IMR-90 (cell line): ENCODE data around the gene KXD1. TPM values are rescaled to one million over a fixed set of nuclear protein-coding genes. Genes with fewer than 3 reads are reported as not detected.

Experiments
- ATAC-seq: fragments of 200-7000 bp; cut with Tn5 transposase; 2 replicates; pipeline ENCODE4 v1.9.1; 2020; ENCODE audit warnings: low read depth, mild to moderate bottlenecking, moderate library complexity
- BruUV-seq: library from RNA; stranded (reverse); fragments of 400-500 nt; replicated peaks from 2 replicates; lab custom pipeline; 2021; lab: Mats Ljungman, UMichigan
- CTCF ChIA-PET: fragments of 300-600 bp; formaldehyde crosslinking; extraction: SDS; loops from one replicate; lab custom pipeline; 2021; ENCODE audit warnings: antibody characterized with exemption; lab: Yijun Ruan, JAX
- POLR2A ChIA-PET: fragments of 300-600 bp; sonication (Branson Sonifier 250); formaldehyde crosslinking; loops from one replicate; lab custom pipeline; 2022; ENCODE audit warnings: antibody characterized with exemption; ENCODE audit not compliant: unreplicated experiment; lab: Charles Lee
- DNase-seq: peaks from one replicate; pipeline ENCODE4 v3.0.0; 2013
- H2AFZ ChIP-seq: replicated peaks from 2 replicates; pipeline ENCODE3; 2013; ENCODE audit warnings: low read length, mild to moderate bottlenecking; ENCODE audit not compliant: poor library complexity
- H2AK5ac ChIP-seq: 2 replicates; pipeline ENCODE4 v1.6.1; 2013; ENCODE audit warnings: low read depth, low read length, inconsistent platforms
- H2AK9ac ChIP-seq: replicated peaks from 2 replicates; pipeline ENCODE3; 2013; ENCODE audit warnings: mild to moderate bottlenecking, low read depth, low read length, moderate library complexity; ENCODE audit not compliant: poor library complexity
- H2BK120ac ChIP-seq: 2 replicates; pipeline ENCODE4 v1.6.1; 2013; ENCODE audit warnings: low read depth, low read length, inconsistent platforms
- H2BK15ac ChIP-seq: 3 replicates; pipeline ENCODE4 v1.6.1; 2013; ENCODE audit warnings: low read depth, low read length, inconsistent platforms
- H2BK20ac ChIP-seq: 2 replicates; pipeline ENCODE4 v1.6.1; 2013; ENCODE audit warnings: low read depth, mild to moderate bottlenecking, inconsistent platforms, low read length, moderate library complexity
- H2BK5ac ChIP-seq: 2 replicates; pipeline ENCODE4 v1.6.1; 2013; ENCODE audit warnings: mild to moderate bottlenecking, low read depth, low read length, inconsistent platforms; ENCODE audit not compliant: poor library complexity, severe bottlenecking
- H3K14ac ChIP-seq: replicated peaks from 2 replicates; pipeline ENCODE4 v1.6.1; 2013; ENCODE audit warnings: low read depth, low read length, inconsistent platforms
- H3K18ac ChIP-seq: 2 replicates; pipeline ENCODE4 v1.6.1; 2013; ENCODE audit warnings: low read depth, low read length, control low read depth
- H3K23ac ChIP-seq: 2 replicates; pipeline ENCODE4 v1.6.1; 2013; ENCODE audit warnings: low read depth, low read length, inconsistent platforms
- H3K27ac ChIP-seq: 2 replicates; pipeline ENCODE4 v1.5.1; 2013; ENCODE audit warnings: mild to moderate bottlenecking, control low read depth, low read length; ENCODE audit not compliant: insufficient read depth
- H3K27me3 ChIP-seq: 2 replicates; pipeline ENCODE4 v1.6.1; 2013; ENCODE audit warnings: low read length; ENCODE audit not compliant: control insufficient read depth, insufficient read depth
- H3K36me3 ChIP-seq: 2 replicates; pipeline ENCODE4 v1.6.1; 2013; ENCODE audit warnings: low read length, mixed read lengths; ENCODE audit not compliant: control insufficient read depth, insufficient read depth
- H3K4ac ChIP-seq: 2 replicates; pipeline ENCODE4 v1.6.1; 2013; ENCODE audit warnings: low read depth, low read length, inconsistent platforms
- H3K4me1 ChIP-seq: 2 replicates; pipeline ENCODE4 v1.6.1; 2013; ENCODE audit warnings: low read length, mixed read lengths; ENCODE audit not compliant: control insufficient read depth, insufficient read depth
- H3K4me2 ChIP-seq: 2 replicates; pipeline ENCODE4 v1.6.1; 2013; ENCODE audit warnings: low read depth, mild to moderate bottlenecking, control low read depth, low read length, moderate library complexity
- H3K4me3 ChIP-seq: 2 replicates; pipeline ENCODE4 v1.5.1; 2013; ENCODE audit warnings: low read depth, mild to moderate bottlenecking, control low read depth, low read length, moderate library complexity; ENCODE audit not compliant: insufficient read depth
- H3K56ac ChIP-seq: 2 replicates; pipeline ENCODE4 v1.6.1; 2013; ENCODE audit warnings: low read length, inconsistent platforms; ENCODE audit not compliant: insufficient read depth; ENCODE audit errors: extremely low read depth
- H3K79me1 ChIP-seq, 2 experiments: 2 replicates each; pipeline ENCODE4 v1.6.1; 2013; ENCODE audit warnings: low read length in 2 of 2, inconsistent platforms in 1 of 2, low read depth in 1 of 2
- H3K9ac ChIP-seq: 2 replicates; pipeline ENCODE4 v1.6.1; 2013; ENCODE audit warnings: low read depth, low read length, control low read depth
- H3K9me1 ChIP-seq: 2 replicates; pipeline ENCODE4 v1.6.1; 2013; ENCODE audit warnings: low read length, inconsistent platforms; ENCODE audit not compliant: insufficient read depth
- H3K9me3 ChIP-seq: 2 replicates; pipeline ENCODE4 v1.6.1; 2013; ENCODE audit warnings: low read length; ENCODE audit not compliant: control insufficient read depth, insufficient read depth
- H4K20me1 ChIP-seq: 2 replicates; pipeline ENCODE4 v1.6.1; 2013; ENCODE audit warnings: low read length, inconsistent platforms; ENCODE audit not compliant: insufficient read depth
- H4K5ac ChIP-seq: 2 replicates; pipeline ENCODE4 v1.6.1; 2013; ENCODE audit warnings: mild to moderate bottlenecking, low read depth, low read length, control low read depth
- H4K8ac ChIP-seq, 2 experiments: 2 replicates each; pipeline ENCODE4 v1.6.1; 2013; ENCODE audit warnings: low read depth in 2 of 2, low read length in 2 of 2, control low read depth in 1 of 2, inconsistent platforms in 1 of 2
- H4K91ac ChIP-seq: 2 replicates; pipeline ENCODE4 v1.6.1; 2013; ENCODE audit warnings: low read depth, low read length, inconsistent platforms; ENCODE audit not compliant: insufficient read depth
- BHLHE40 ChIP-seq: fragments of 150-350 bp; IDR thresholded peaks from 2 replicates; pipeline ENCODE4 v1.6.1; 2016; ENCODE audit warnings: mild to moderate bottlenecking, low read depth, low read length
- CEBPB ChIP-seq: IDR thresholded peaks from 2 replicates; pipeline ENCODE4 v1.6.1; 2012; ENCODE audit warnings: low read depth, low read length, improper control_type of control experiment
- CHD1 ChIP-seq: IDR thresholded peaks from 2 replicates; pipeline ENCODE4 v1.6.1; 2012; ENCODE audit warnings: low read depth, low read length, improper control_type of control experiment
- FOS ChIP-seq: fragments of 150-350 bp; IDR thresholded peaks from 2 replicates; pipeline ENCODE4 v1.6.1; 2016; ENCODE audit warnings: low read depth, low read length
- MAZ ChIP-seq: IDR thresholded peaks from 2 replicates; pipeline ENCODE4 v1.6.1; 2012; ENCODE audit warnings: low read depth, mild to moderate bottlenecking, low read length, improper control_type of control experiment, moderate library complexity, borderline replicate concordance
- MXI1 ChIP-seq: IDR thresholded peaks from 2 replicates; pipeline ENCODE4 v1.6.1; 2012; ENCODE audit warnings: low read depth, mild to moderate bottlenecking, low read length, moderate library complexity, borderline replicate concordance
- NFE2L2 ChIP-seq: fragments of 150-350 bp; IDR thresholded peaks from 2 replicates; pipeline ENCODE4 v1.6.1; 2016; ENCODE audit warnings: low read depth, mild to moderate bottlenecking, low read length
- POLR2A ChIP-seq: IDR thresholded peaks from 2 replicates; pipeline ENCODE4 v1.6.1; 2012; ENCODE audit warnings: mild to moderate bottlenecking, low read depth, low read length
- RCOR1 ChIP-seq: IDR thresholded peaks from 2 replicates; pipeline ENCODE4 v1.6.1; 2012; ENCODE audit warnings: mild to moderate bottlenecking, low read length, improper control_type of control experiment; ENCODE audit not compliant: insufficient replicate concordance
- SMC3 ChIP-seq: fragments of 150-350 bp; IDR thresholded peaks from 2 replicates; pipeline ENCODE4 v1.6.1; 2016; ENCODE audit warnings: low read depth, mild to moderate bottlenecking, antibody characterized with exemption, low read length, moderate library complexity
- WGBS, 2 experiments: methylation state at CpG; one replicate each; pipeline versions ENCODE4 v1.1.5 to v1.1.7; 2013; ENCODE audit warnings: missing lambda C conversion rate in 2 of 2; ENCODE audit not compliant: insufficient read length in 1 of 2; ENCODE audit errors: extremely low coverage in 2 of 2; 5-methylcytosine and 5-hydroxymethylcytosine counted together
- dilution Hi-C: fragments of 300-500 bp; cut with HindIII; formaldehyde crosslinking; loops from one replicate; pipeline ENCODE4 v1.14.3; 2018; ENCODE audit warnings: low sequenced_read_pairs; ENCODE audit not compliant: unreplicated experiment
- in situ Hi-C: fragments of 300-500 bp; cut with MboI; formaldehyde crosslinking; loops from 3 replicates; pipeline ENCODE4 v1.14.3; 2019; ENCODE audit warnings: low sequenced_read_pairs, inconsistent platforms, mixed read lengths
- intact Hi-C: fragments of 100-400 bp; cut with micrococcal nuclease; formaldehyde crosslinking; loops from 2 replicates; pipeline ENCODE4 v1.10.0; 2022
- polyA plus RNA-seq, 3 experiments: library from polyadenylated mRNA; depleted of rRNA; stranded (reverse); fragments of >200 nt; gene quantifications; 2 replicates each; pipeline ENCODE4 v1.2.3, GENCODE V29; 2012; ENCODE audit warnings: low replicate concordance in 1 of 3
- total RNA-seq: library from RNA; depleted of rRNA; stranded (reverse); fragments of >200 nt; gene quantifications from 2 replicates; pipeline ENCODE4 v1.2.3, GENCODE V29; 2012
- TF ChIP-seq, protein P1 (sequence below): fragments of 150-350 bp; IDR thresholded peaks from 2 replicates; pipeline ENCODE4 v1.6.1; 2017; ENCODE audit warnings: mild to moderate bottlenecking, antibody characterized with exemption, low read length, low read depth

The KXD1 gene
- total and polyA plus RNA-seq, 2 of the 4 experiments (the other 2 are of a cell fraction), result 66.7 to 196 TPM

DNA sequence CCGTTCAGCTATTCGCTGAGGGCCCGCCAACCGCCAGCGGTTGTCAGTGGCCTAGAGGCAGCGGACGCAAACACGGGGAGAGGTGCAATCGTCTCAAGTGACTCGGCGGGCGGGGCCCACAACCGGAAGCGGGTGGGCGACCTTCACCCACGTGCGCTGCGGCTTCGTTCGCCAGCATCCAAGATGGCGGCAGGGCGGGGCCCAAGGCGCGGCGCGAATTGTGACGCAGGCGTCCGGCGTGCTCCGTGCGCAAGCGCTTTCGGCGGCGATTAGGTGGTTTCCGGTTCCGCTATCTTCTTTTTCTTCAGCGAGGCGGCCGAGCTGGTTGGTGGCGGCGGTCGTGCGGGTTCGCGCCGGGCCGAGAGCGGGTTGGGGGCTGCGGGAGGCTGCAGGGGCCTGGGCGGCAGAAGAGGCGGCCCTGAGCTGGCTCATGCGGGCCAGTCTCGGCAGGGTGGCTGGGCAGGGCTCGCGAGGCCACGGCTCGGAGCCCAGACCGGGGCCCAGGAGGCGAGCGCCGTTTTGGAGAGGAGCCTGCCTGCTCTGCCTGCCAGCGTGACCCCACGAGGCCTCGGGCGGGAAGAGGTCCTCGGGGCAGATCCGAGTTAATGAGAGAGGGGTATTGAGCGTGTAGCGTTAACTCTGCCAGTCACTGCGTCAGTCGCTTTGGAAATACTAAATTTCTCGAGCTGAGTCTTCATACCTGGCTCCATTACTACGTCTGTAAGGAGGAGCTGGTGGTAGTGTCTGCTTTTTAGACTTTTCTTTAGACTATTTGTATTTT, 14.1 kb downstream of the KXD1 start, which contains the start of gene UBA52:
TSS of gene UBA52 (plus strand) at position 294 of the 781 bp plus-strand sequence. CDS start 1,444 bp downstream, outside the sequence.
- peak; percentile 97 for ATAC-seq
- CTCF ChIA-PET, result interaction anchor here (1.5 kb wide), 1 partner anchor 118 kb away, joined by 3 read pairs; no protein-coding TSS in a partner anchor
- peak within 1 kb of the TSS; percentile 97 for H3K4me2 ChIP-seq
- DNase-seq, result peak; percentile 96
- H3K18ac ChIP-seq, result no peak within 1 kb of the TSS
- H2BK15ac ChIP-seq, result peak within 1 kb of the TSS; percentile 49; the same call in 1 of the 3 replicates
- H4K91ac ChIP-seq, result peak within 1 kb of the TSS; percentile 82
- intact Hi-C loops, result loop anchor here (1.0 to 5.0 kb wide), 3 partner anchors 104 to 276 kb away; no protein-coding TSS in a partner anchor
- H3K9me1 ChIP-seq, result peaks cover 11% of the 10 kb centered on the region
- peak within 1 kb of the TSS; percentile 95 for H2AFZ ChIP-seq
- peaks cover 46% of the 10 kb centered on the region for H4K20me1 ChIP-seq
- peak within 1 kb of the TSS; percentile 71 to 81; a peak in 3 of 4 replicates for H4K8ac ChIP-seq
- no TSS peak for BruUV-seq
- peak within 1 kb of the TSS; percentile 98 for H2AK9ac ChIP-seq
- peak within 1 kb of the TSS; percentile 91 for H3K9ac ChIP-seq
- peak within 1 kb of the TSS; percentile 86 for H3K56ac ChIP-seq
- peak within 1 kb of the TSS; percentile 28; the same call in 1 of the 2 replicates for H2BK120ac ChIP-seq
- H3K9me3 ChIP-seq, result no peaks in the 10 kb centered on the region
- dilution Hi-C loops, result no loop called here
- H3K27ac ChIP-seq, result peak within 1 kb of the TSS; percentile 65
- peaks cover 52% of the 10 kb centered on the region for H3K36me3 ChIP-seq
- POLR2A ChIA-PET, result interaction anchor here (0.6 to 1.0 kb wide), 4 partner anchors 9 to 215 kb away, joined by 3 to 5 read pairs (median 4); no protein-coding TSS in a partner anchor
- peak within 1 kb of the TSS; percentile 93 for H3K14ac ChIP-seq
- H3K27me3 ChIP-seq, result no peaks in the 10 kb centered on the region
- H3K4me1 ChIP-seq, result peaks cover 10% of the 10 kb centered on the region
- peak within 1 kb of the TSS; percentile 85 for H3K4me3 ChIP-seq
- peak within 1 kb of the TSS; percentile 23 for H4K5ac ChIP-seq
- H3K23ac ChIP-seq, result peak within 1 kb of the TSS; percentile 95
- peaks cover 18 to 44% of the 10 kb centered on the region in 2 experiments; a peak in 3 of 4 replicates for H3K79me1 ChIP-seq
- peak within 1 kb of the TSS; percentile 36; the same call in 1 of the 2 replicates for H2BK20ac ChIP-seq
- peak within 1 kb of the TSS; percentile 84 for H3K4ac ChIP-seq
- H2BK5ac ChIP-seq, result peak within 1 kb of the TSS; percentile 51
- 1% methylated on average over 57 of the region's 75 CpGs; no CpG with 5 or more reads in 1 of the 2 experiments for WGBS, 2 experiments
- in situ Hi-C loops, result loop anchor here (10.0 kb wide), 1 partner anchor 117 kb away; no protein-coding TSS in a partner anchor
- peak; percentile 73 for TF ChIP-seq CEBPB
- no peak for TF ChIP-seq FOS
- peak; percentile 88 for TF ChIP-seq BHLHE40
- TF ChIP-seq RCOR1, result no peak
- TF ChIP-seq MAZ, result peak; percentile 97
- TF ChIP-seq CHD1, result no peak
- TF ChIP-seq, protein P1, sequence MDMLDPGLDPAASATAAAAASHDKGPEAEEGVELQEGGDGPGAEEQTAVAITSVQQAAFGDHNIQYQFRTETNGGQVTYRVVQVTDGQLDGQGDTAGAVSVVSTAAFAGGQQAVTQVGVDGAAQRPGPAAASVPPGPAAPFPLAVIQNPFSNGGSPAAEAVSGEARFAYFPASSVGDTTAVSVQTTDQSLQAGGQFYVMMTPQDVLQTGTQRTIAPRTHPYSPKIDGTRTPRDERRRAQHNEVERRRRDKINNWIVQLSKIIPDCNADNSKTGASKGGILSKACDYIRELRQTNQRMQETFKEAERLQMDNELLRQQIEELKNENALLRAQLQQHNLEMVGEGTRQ, result peak; percentile 96
- TF ChIP-seq POLR2A, result peak; percentile 96
- TF ChIP-seq SMC3, result peak; percentile 35
- TF ChIP-seq MXI1, result peak; percentile 97
- no peak for TF ChIP-seq NFE2L2
- H2AK5ac ChIP-seq, result peak within 1 kb of the TSS; percentile 94
